ENCODE data around the gene RANBP17.

Gene RANBP17

GRCh38 chr5:171317230-171317629 lies 455.4 kb downstream of the RANBP17 start:
- DNase-seq (ENCODE audit: low read depth) = no peak

GRCh38 chr5:171318026-171318425 lies 456.2 kb downstream of the RANBP17 start:
- DNase-seq (ENCODE audit: low read depth) = no peak

- no peak for DNase-seq (ENCODE audit: low read depth)
These were observed 459.6 kb downstream of the RANBP17 start for GRCh38 chr5:171321447-171321846.

- DNase-seq (ENCODE audit: low read depth) = no peak
These were observed 460.7 kb downstream of the RANBP17 start for GRCh38 chr5:171322527-171322926.

GRCh38 chr5:171323007-171323406 lies 461.2 kb downstream of the RANBP17 start:
- no peak for DNase-seq (ENCODE audit: low read depth)

GRCh38 chr5:171323806-171324632 lies 462.2 kb downstream of the RANBP17 start:
- no peak for DNase-seq (ENCODE audit: low read depth)

GRCh38 chr5:171330021-171330420 lies 468.2 kb downstream of the RANBP17 start:
- no peak for DNase-seq (ENCODE audit: low read depth)

- DNase-seq (ENCODE audit: low read depth) = no peak
These were observed 473.8 kb downstream of the RANBP17 start for GRCh38 chr5:171335616-171336015.

- DNase-seq (ENCODE audit: low read depth) = no peak
These were observed 474.8 kb downstream of the RANBP17 start for GRCh38 chr5:171336521-171337209.

- no peak for DNase-seq (ENCODE audit: low read depth)
These were observed 475.4 kb downstream of the RANBP17 start for GRCh38 chr5:171337210-171337569.

GRCh38 chr5:171340042-171340441 lies 478.2 kb downstream of the RANBP17 start:
- no peak for DNase-seq (ENCODE audit: low read depth)

- no peak for DNase-seq (ENCODE audit: low read depth)
These were observed 478.7 kb downstream of the RANBP17 start for GRCh38 chr5:171340491-171340890.

GRCh38 chr5:171342362-171343111 lies 480.7 kb downstream of the RANBP17 start:
- DNase-seq (ENCODE audit: low read depth) = no peak

GRCh38 chr5:171344936-171345608 lies 483.3 kb downstream of the RANBP17 start:
- no peak for DNase-seq (ENCODE audit: low read depth)
